Sciatic nerve (tissue), 2 donors: ENCODE results near the gene GGT1. TPM values are rescaled to one million over a fixed set of nuclear protein-coding genes. Genes with fewer than 3 reads are reported as not detected.
"Not testable (repeated sequence)": the region's sequence is repeated elsewhere in the genome, so short reads cannot be mapped to it uniquely, and the experiment has no call there.

Experiments used
- ATAC-seq: fragments of 200-7000 bp; cut with Tn5 transposase; one replicate; pipeline ENCODE4 v1.9.1; 2020; ENCODE audit warnings: mild to moderate bottlenecking, moderate library complexity
- DNase-seq: peaks from one replicate; pipeline ENCODE4 v3.0.0-alpha.2; 2020; ENCODE audit warnings: low spot score
- intact Hi-C: fragments of 100-400 bp; cut with DNase I; formaldehyde crosslinking; loops from one replicate; pipeline ENCODE4 v1.14.2; 2022
- total RNA-seq: library from RNA; stranded (reverse); fragmentation: NEBNext Ultra II Directional; extraction: Animal tissue kit (Norgen Biotek cat#: 25700); gene quantifications from one replicate; pipeline ENCODE4 v1.2.1, GENCODE V29; 2021
- donor health status: DM: no; HTN: no; CAD: no.
- donor health status: DM: no; HTN: no; CAD: no.

The GGT1 gene
- total RNA-seq = 9.0 TPM

DNA sequence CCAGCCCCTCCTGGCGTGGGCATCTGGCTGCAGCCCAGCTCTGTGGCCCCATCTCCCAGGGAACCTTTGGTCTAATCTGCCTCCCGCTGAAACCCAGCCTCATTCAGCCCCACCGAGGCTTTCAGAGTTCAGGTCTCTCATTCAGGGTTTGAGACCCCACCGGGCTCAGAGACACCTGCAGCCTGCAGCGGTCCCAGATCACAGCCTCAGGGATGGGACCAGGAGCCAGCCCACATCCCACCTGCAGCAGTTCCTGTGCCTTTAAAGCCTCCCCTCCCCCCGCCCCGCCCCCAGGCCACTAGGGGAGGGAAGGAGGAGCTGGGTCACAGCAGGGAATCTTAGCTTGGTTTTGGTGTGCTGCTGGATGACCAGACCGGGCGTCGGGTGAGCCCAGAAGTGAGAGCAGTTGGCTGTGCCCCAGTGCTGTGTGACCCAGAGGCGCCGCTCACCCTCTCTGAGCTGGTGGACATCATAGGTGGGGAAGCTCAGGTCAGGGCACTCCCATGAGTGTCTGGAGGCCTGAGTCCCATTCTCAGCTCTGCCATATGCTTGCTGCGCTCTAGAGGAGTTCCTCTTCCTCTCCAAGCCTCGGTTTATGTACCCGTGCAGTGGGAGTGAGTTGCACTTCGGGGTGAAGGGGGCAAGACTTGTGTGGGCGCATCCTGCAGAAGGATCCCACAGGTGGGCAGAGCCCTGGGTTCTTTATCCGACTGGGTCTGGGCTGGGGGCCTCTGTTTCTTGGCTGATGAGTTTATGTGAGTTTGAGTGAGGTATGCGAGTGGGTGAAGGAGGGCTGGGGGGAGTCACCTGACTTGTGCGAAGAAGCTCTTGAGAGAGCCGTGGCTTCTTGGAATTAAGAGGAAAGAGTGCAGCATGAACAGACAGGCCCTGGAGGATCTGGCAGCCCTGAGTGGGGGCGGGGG lies at the start of gene GGT1:
Gene GGT1, plus strand, starts transcription at position 347 of the 923 bp plus-strand sequence. CDS start 7,889 bp downstream, outside the sequence.
- intact Hi-C loops, DNase-seq: not testable (repeated sequence)
- peak; percentile 29 for ATAC-seq

DNA sequence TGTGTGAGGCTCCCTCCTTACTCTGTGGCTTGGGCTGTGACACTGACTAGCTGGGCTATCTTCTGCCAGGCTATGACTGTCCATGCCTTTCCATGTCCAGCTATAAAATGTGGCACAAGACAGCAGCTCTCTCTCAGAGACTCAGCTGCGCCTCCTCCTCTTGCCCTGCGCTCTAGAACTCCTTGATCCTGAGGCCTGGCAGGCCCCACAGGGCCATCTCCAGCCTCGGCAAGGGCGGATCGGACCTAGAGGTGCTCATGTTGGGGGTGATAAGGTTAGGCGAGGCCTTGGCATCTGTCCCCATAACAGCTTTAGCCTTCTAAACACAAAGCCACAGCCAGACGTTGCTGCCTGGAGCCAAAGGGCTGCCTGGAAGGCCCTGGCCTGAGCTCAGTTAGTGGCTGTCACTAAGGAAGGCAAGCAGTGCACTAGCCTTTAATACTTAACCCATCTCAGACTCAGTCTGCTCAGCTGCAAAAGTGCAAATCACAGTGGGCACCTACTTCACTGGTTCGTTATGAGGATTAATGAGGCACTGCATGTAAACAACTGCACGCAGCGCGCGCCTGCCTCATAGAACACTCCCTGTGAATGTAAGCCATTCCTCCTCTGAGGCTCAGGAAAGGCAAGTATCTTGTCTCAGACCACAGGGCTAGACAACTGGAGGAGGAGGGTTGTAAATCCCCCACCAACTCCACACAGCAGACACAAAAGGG lies 49.2 kb upstream of the GGT1 start:
- DNase-seq = no peak
- no peak for ATAC-seq
- intact Hi-C loops = no loop called here

DNA sequence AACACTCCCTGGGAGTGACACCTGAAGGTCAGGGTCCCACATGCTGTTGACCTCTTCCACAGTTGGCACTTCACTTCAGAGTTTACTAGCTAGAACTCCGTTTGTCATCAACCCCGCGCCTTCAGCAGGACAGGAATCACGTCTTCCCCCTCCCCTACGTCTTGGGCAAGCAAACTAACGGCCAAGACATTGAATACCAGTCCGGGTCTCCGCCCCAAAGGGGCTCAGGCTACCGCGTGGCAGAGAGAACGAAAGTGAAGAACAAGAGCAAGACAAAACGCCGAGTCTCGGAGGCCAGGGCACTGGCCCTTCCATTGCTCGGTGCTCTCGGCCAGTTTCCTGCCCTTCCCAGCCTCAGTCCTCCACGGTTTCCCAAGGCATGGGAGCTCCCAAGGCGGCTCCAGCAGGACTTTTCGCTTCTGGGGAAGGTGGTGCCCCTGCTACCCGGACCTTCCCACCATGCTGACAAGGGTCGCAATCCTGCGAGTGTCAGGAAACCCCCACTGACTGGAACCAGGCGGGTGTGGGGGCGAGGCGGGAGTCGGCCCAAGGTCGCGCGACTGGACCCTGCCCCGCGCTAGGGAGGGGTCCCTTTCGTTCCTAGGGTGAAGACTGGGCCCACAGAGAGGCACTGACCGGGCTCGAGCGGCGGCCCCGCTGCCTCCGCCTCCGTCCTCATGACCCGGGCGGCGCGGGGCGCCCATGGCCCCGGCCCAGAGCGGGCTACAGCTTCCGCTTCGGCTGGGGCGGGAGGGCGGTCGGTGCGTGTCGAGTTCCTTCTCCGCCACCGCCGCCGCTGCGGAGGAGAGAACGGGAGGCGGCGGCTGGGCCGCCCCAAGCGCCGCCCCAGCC lies 48.5 kb upstream of the GGT1 start, which contains the start of gene GUCD1:
Gene GUCD1, minus strand, starts transcription at position 826 of the 852 bp plus-strand sequence. Its CDS starts 147 bp downstream, at position 679.
- no peak for ATAC-seq
- DNase-seq = no peak
- intact Hi-C loops = no loop called here

DNA sequence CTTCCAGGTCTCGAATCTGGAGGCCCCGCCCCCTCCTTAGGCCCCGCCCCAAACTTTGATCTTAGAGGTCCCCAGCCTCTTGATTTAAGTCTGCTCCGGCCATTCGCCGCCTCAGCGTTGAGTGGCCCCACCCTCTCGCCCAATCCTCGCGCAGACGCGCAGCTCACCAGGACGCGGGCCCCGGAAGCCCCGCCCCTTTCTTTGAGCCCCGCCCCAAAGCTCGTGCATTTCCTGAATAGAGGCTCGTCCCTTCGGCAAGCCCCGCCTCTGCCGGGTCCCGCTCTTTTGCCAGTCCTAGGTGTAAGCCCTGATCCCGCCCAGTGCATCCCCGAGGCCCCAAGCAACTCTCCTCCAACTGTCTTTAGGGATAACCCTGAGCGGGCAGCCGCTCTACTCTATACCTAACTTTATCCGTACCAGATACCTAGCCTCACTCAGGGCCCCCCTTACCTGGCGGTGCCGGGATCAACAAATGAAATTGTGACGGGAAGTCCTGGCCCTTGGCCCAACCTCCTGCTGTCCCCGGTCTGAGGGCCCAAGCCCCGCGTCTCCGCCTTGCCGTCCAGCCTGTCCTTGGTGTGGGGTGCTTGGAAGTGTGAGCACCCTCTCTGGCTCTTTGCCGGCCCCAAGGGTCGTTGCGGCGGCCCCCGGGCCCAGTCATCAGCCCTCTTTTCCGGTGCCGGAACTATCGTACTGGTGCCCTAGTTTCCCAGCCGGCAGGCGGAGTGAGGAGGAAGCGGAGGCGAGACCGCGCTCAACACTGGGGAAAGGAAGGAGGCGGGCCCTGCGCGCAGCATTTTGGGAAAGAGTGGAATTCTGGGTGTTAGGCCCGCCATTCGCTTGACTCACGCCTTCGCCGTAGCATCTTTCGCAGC lies 47.6 kb upstream of the GGT1 start, which contains the start of gene SNRPD3:
Gene SNRPD3, plus strand, starts transcription at position 835 of the 875 bp plus-strand sequence. CDS start 1,676 bp downstream, outside the sequence.
- intact Hi-C loops = no loop called here
- peak; percentile 97 for ATAC-seq
- DNase-seq = peak; percentile 100

- intact Hi-C loops = no loop called here
- DNase-seq = no peak
Observed at GRCh38 chr22:24559471-24559870, 43.5 kb upstream of the GGT1 start.

DNA sequence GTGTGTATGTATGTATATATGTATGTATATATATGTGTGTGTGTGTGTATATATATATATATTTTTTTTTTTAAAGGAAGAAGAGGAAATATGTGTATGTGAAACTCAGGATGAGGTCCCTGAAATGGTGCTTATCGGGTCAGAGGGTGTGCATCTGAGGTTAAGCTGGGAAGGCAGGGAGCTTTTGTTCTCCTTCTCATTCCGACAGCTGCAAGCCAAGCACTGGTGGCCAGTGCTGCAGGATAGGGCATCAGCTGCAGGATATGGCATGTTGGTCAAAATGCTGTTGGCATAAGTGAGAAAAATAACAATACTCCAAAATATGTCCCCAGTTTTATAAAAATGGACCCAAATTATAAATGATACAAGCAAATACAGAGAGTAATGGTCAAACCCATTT lies 39.7 kb upstream of the GGT1 start:
- ATAC-seq (no peak), DNase-seq (no peak)
- intact Hi-C loops = no loop called here

More at GRCh38 chr22:24559471-24559870, 43.5 kb upstream of the GGT1 start:
- ATAC-seq = no peak

- ATAC-seq = peak; percentile 83
- DNase-seq = no peak
- intact Hi-C loops = no loop called here
Observed at GRCh38 chr22:24564376-24565058, 38.5 kb upstream of the GGT1 start.

GRCh38 chr22:24565077-24565476 lies 37.9 kb upstream of the GGT1 start:
- ATAC-seq (no peak), DNase-seq (no peak)
- intact Hi-C loops = no loop called here

DNA sequence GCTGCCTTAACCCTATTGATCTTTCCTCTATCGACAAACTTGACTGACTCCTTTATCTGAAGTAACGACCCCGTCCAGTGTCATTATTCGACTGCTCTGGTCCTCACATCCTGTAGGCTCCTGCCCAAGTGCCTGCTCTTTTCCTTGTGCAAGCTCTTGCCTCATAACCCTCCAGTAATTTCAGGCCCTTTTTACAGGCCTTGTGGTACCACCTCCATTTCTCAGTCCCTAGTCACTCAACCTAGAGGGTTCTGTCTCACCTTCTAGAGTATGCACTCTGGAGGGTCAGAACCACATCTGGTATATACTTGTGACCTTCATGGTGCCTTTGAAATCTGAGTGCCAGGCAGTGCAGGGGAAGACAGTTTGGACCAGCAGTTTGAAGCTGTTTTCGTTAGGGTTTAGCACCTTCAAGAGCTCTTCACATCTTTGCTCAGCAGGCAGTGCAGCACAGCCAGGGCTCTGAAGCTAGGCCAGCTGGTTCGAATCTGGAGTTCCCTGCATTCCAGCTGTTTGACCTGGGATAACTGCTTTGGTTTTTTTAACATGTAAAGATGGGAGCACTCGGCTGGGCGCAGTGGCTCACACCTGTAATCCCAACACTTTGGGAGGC lies 36.0 kb upstream of the GGT1 start:
- intact Hi-C loops = no loop called here
- no peak for ATAC-seq
- DNase-seq = no peak

GRCh38 chr22:24567668-24568067 lies 35.3 kb upstream of the GGT1 start:
- intact Hi-C loops = no loop called here
- ATAC-seq = no peak
- no peak for DNase-seq

DNA sequence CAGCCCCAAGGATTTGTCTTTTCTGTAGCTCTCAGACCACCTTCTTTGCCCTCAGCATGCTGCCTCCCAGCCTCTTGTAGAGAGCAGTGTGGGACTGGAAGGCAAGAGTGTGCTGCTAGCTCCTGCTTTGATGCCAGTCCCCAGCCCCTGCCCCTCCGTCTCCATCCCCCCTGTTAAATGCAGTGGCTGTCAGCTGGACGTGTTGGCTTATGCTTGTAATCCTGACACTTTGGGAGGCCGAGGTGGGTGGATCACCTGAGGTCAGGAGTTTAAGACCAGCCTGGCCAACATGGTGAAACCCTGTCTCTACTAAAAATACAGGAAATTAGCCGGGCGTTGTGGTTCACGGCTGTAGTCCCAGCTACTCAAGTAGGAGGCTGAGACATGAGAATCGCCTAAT lies 31.7 kb upstream of the GGT1 start:
- ATAC-seq (peak; percentile 65), DNase-seq (no peak)
- intact Hi-C loops = no loop called here

DNA sequence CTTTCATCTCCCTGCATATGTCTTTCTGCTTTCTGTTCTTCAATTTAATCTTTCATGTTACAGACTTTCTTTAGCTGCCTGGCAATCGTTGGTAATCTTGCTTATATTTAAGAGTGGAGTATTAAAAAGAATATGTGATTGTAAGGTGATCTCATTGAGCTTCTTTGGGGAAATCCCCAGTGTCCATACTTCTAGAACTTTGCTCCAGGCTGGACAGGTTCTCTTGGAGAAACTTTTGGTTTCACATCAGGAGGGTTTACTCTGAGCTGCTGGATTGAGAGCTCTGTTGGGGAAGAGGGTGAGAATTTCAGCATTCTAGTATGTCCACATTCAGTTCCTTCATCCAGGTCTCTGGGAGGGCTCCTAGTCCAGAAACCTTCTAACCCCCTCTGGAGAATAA lies 26.2 kb upstream of the GGT1 start:
- intact Hi-C loops = no loop called here
- ATAC-seq (peak; percentile 28), DNase-seq (no peak)

DNA sequence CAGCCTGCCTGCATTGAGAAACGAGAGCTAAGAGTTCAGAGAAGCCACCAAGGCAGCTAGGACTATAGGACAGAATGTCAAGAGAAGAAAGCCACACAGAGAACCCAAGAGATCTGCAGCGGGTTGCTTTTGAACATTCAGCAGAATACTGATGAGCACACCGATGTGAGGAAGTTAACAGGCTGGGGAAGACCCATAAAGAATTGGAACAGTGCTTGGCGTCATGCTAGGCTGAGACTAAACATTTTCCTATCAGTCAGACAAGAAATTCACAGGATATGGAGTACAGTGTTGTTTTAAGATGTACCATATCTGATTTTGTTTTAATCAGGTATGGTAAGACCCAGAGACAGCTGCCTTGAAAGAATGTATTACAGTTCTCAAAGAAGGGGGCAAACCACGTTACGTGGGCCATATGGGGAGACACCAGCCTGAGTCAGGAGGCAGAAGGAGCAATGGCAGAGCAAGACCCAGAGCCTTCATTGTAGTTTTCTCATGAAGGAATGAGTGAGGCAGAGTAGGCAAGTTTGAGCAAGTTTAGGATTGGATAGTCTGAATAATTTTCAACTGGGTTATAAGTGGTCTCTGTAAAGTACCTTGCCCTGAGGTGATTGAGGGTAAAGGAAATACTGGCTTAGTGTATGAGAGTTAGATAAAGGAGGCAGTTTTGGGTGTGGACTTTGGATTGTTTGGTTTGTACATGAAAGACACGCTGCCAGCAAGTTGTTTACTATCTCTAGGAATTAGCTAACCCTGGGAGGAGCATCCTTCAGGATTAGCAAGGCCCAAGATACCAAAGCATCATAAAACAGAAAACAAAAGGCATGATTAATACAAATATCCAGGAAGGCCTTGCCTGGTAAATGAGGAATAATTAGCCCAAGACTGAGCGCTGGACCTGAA lies 24.4 kb upstream of the GGT1 start:
- intact Hi-C loops = no loop called here
- DNase-seq (no peak), ATAC-seq (peak; percentile 36)

- ATAC-seq (no peak), DNase-seq (no peak)
- intact Hi-C loops = no loop called here
Observed at GRCh38 chr22:24579258-24579601, 23.8 kb upstream of the GGT1 start.

- no peak for DNase-seq
- intact Hi-C loops = no loop called here
- ATAC-seq = no peak
Observed at GRCh38 chr22:24580276-24580675, 22.7 kb upstream of the GGT1 start.
